Activated CD4-positive, alpha-beta memory T cell treated with anti-CD3 and anti-CD28 coated beads, Interleukin-2, amount 10 ng/mL, durations not matched to agents 7 days and 5 days (primary cell): ENCODE data around the gene VPS50. TPM values are rescaled to one million over a fixed set of nuclear protein-coding genes. Genes with fewer than 3 reads are reported as not detected.

Experiments
- CTCF ChIA-PET: fragments of 350-600 bp; sonication (Branson Sonifier 250); formaldehyde crosslinking; loops from one replicate; lab custom pipeline; 2021; ENCODE audit warnings: antibody characterized with exemption, inconsistent platforms; lab: Charles Lee
- POLR2A ChIA-PET: fragments of 350-600 bp; sonication (Branson Sonifier 250); formaldehyde crosslinking; loops from one replicate; lab custom pipeline; 2021; ENCODE audit warnings: antibody characterized with exemption; lab: Charles Lee
- DNase-seq: peaks from one replicate; pipeline ENCODE4 v3.0.0-alpha.2; 2020
- H3K27ac Mint-ChIP-seq: one replicate; pipeline ENCODE4 v1.8.0; 2021; ENCODE audit warnings: mild to moderate bottlenecking, mixed read lengths
- H3K27me3 Mint-ChIP-seq: one replicate; pipeline ENCODE4 v1.8.0; 2021; ENCODE audit warnings: mixed read lengths
- H3K36me3 Mint-ChIP-seq: one replicate; pipeline ENCODE4 v1.8.0; 2021; ENCODE audit warnings: low read depth, mixed read lengths
- H3K4me1 Mint-ChIP-seq: one replicate; pipeline ENCODE4 v1.8.0; 2021; ENCODE audit warnings: mixed read lengths
- H3K4me3 Mint-ChIP-seq: one replicate; pipeline ENCODE4 v1.8.0; 2021; ENCODE audit warnings: mild to moderate bottlenecking, mixed read lengths
- H3K9me3 Mint-ChIP-seq: one replicate; pipeline ENCODE4 v1.8.0; 2021; ENCODE audit warnings: mixed read lengths
- total RNA-seq, 2 experiments: library from RNA; stranded (reverse); gene quantifications; one replicate each; pipeline ENCODE4 v1.2.3, GENCODE V29; 2021

Gene VPS50, protein sequence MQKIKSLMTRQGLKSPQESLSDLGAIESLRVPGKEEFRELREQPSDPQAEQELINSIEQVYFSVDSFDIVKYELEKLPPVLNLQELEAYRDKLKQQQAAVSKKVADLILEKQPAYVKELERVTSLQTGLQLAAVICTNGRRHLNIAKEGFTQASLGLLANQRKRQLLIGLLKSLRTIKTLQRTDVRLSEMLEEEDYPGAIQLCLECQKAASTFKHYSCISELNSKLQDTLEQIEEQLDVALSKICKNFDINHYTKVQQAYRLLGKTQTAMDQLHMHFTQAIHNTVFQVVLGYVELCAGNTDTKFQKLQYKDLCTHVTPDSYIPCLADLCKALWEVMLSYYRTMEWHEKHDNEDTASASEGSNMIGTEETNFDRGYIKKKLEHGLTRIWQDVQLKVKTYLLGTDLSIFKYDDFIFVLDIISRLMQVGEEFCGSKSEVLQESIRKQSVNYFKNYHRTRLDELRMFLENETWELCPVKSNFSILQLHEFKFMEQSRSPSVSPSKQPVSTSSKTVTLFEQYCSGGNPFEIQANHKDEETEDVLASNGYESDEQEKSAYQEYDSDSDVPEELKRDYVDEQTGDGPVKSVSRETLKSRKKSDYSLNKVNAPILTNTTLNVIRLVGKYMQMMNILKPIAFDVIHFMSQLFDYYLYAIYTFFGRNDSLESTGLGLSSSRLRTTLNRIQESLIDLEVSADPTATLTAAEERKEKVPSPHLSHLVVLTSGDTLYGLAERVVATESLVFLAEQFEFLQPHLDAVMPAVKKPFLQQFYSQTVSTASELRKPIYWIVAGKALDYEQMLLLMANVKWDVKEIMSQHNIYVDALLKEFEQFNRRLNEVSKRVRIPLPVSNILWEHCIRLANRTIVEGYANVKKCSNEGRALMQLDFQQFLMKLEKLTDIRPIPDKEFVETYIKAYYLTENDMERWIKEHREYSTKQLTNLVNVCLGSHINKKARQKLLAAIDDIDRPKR
- total RNA-seq = 10 to 100 TPM; 17.0 to 21.5 TPM

DNA sequence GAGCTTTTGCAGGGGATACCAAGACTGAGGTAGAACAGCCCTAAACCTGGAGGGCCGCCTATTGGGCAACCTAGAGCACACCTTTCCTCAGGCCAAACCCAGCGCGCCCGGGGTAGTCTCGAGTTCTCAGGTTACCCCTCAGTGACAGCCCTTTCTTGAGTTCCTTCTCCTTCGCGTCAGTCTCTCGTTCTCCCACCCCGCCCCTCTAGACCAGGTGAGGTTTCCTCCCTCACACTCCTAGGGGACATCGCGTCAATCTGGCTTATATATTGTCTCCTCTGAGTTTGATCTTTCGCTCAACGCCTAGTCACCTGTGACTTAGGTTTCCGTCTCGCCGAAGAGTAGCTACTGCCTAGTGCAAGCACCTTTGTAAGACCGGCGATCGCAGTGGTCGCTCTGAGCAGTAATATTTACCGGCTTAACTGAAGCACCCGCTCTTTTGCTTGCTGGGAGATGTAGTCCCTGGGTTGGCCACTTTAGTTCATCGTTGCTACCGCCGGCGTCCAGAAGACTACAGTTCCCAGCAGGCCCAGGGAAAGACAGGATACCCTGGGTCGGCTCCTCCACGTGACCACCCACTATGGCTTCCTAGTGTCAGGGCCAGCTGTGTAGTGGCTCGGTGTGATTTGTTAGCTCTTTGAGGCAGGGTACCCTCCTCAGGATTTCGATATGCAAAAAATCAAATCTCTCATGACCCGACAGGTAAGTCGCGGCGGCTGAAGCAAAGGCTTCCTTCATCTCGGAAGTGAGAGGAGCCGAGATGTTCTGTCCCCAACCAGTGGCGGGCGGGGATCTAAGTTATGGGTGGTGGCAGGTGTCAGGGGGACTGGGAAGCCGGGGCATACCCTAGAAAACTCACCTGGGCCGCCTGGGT is at the start of gene VPS50:
TSS of gene VPS50 (plus strand) at position 568 of the 874 bp plus-strand sequence. CDS start at position 670, 102 bp downstream.
- H3K4me1 Mint-ChIP-seq = peaks cover 30% of the 10 kb centered on the region
- no peaks in the 10 kb centered on the region for H3K36me3 Mint-ChIP-seq
- peak within 1 kb of the TSS; percentile 85 for H3K27ac Mint-ChIP-seq
- no peaks in the 10 kb centered on the region for H3K27me3 Mint-ChIP-seq
- ChIA-PET CTCF (interaction anchor here (0.8 to 2.8 kb wide), 8 partner anchors 15 to 806 kb away, joined by 3 to 17 read pairs (median 4); partner anchors contain the start of genes PEX1, RBM48 and SAMD9), POLR2A (interaction anchor here (0.7 to 2.6 kb wide), 12 partner anchors 9 to 1291 kb away, joined by 3 to 19 read pairs (median 4); partner anchors contain the start of genes AKAP9, CDK6, SAMD9 and SAMD9L)
- DNase-seq = peak; percentile 94
- H3K4me3 Mint-ChIP-seq = peak within 1 kb of the TSS; percentile 90
- no peaks in the 10 kb centered on the region for H3K9me3 Mint-ChIP-seq

DNA sequence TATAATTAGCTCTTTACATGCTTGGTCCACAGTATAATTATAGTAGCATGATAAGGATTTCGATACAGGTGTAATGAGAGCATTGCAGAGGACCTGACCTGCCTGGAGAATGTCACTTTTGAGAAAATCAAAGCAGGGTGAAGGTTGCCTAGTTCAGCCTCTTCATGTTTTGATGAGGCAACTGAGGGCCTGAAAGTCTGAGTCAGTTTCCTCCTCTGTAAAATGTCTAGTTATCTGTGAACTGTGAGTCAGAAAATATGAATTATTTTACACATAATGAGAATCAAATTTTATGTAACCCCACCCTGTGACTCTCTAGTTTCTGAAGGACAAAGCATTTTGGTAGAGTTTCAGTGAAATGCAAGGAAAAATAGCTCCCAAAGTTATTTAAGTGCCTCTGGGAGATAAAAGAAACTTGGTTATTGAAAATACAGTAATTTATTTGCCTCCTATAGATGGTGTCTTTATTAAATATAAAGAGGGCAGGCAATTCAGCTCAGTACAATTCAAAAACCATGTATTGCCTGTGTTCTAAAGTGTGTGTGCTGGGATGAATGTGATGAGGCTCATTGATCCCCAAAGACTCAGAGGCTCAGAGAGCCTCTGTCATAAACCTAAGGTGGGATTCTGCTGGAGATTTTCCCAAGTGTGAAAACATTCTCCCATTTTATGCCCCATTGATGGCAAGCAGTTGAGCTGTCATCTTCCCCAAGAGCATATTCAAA is 46.7 kb upstream of the VPS50 start:
- Mint-ChIP-seq H3K4me1 (peaks cover 15% of the 10 kb centered on the region), H3K27me3 (peaks cover 37% of the 10 kb centered on the region), H3K4me3 (no peak overlapping the region), H3K27ac (no peak overlapping the region), H3K9me3 (no peaks in the 10 kb centered on the region), H3K36me3 (no peaks in the 10 kb centered on the region)
- ChIA-PET CTCF (interaction anchor here (1.3 kb wide), 1 partner anchor 42 kb away, joined by 3 read pairs; no protein-coding TSS in a partner anchor), POLR2A (interaction anchor here (0.8 to 1.4 kb wide), 4 partner anchors 19 to 68 kb away, joined by 3 to 6 read pairs (median 3); partner anchors contain the start of genes SAMD9 and VPS50)
- DNase-seq = no peak

DNA sequence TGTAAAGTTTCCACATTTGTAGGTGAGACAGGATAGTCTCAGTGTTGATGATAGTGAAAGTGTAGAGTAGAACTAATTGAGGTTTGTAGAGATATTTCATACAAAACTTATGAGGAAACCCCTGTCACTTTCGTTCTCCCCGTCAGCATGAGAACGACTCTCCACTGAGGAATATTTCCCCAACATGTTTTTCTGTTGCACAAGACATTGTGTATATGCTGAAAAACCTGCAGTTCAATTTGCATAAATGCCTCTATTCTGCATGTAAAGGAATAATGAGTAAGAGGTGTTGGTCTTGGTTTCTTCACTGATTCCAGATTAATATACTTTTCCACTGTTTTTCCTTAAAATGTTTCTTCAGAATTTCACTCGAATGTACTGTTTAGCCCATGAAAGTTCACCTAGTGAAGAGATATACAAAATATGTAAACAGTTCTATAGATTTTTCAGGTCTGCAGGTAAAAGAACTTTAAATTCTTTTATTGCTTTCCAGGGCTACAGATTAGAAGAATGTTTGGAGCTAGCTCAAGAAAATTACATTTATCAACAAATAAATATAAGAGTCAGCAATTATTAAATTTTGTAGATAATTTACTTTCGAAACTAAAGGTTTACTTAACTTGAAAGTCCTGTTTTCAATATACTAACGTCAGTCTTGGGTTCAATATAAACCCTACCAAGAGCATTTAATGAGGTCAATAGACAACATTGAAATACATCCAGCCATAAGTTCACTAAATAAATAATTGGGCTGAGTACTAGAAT is 43.1 kb upstream of the VPS50 start:
- H3K36me3 Mint-ChIP-seq = no peaks in the 10 kb centered on the region

DNA sequence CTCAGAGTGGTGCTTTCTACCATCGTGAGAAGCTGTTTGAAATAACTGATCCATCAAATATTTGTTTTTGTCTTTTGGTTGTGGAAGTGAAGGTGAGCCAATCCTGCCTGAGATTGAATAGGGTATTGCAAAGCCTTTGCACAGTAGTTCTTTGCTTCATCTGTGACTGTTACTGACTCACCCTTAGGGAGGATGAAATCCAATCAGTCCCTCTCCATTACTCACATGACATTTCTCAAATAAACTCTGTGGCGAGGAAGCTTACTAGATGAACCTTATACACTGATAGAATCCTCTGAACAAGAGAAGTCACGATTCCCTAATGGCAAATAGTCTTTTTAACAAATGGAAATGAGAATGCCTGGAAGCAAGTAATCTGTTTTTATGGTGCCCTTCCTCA is 37.8 kb upstream of the VPS50 start:
- Mint-ChIP-seq H3K27me3 (peaks cover 44% of the 10 kb centered on the region), H3K9me3 (no peaks in the 10 kb centered on the region), H3K36me3 (no peaks in the 10 kb centered on the region), H3K27ac (no peak overlapping the region), H3K4me3 (no peak overlapping the region), H3K4me1 (no peaks in the 10 kb centered on the region)
- POLR2A ChIA-PET = interaction anchor here (1.0 kb wide), 1 partner anchor 77 kb away, joined by 3 read pairs; the partner anchor contains the start of gene SAMD9
- CTCF ChIA-PET = interaction anchor here (0.9 kb wide), 1 partner anchor 16 kb away, joined by 3 read pairs; no protein-coding TSS in a partner anchor
- no peak for DNase-seq

More for the DNA sequence above, 43.1 kb upstream of the VPS50 start:
- POLR2A ChIA-PET = no interaction called here
- CTCF ChIA-PET = no interaction called here
- Mint-ChIP-seq H3K4me3 (no peak overlapping the region), H3K9me3 (no peaks in the 10 kb centered on the region), H3K27ac (no peak overlapping the region), H3K27me3 (peaks cover 42% of the 10 kb centered on the region), H3K4me1 (peaks cover 15% of the 10 kb centered on the region)
- DNase-seq = no peak

DNA sequence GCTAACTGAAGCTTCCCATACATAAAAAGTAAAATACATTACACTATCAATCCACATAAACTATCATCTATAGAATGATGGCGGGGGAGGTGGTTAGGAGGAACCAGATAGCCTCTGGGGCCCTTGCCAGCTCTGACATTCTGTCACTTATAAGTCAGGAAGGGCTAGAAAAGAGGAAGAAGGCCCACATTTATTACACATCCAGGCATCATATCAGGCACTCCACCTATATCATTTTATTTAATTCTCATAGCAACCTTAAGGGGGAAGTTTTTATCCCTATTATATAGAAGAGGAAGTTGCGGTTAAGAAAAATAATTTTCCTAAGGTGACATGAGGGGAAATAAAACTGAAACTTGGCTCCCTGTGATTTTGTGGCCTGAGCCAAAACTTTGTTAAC is 35.8 kb upstream of the VPS50 start:
- no peak for DNase-seq
- CTCF ChIA-PET = no interaction called here
- no peak overlapping the region for H3K27ac Mint-ChIP-seq

DNA sequence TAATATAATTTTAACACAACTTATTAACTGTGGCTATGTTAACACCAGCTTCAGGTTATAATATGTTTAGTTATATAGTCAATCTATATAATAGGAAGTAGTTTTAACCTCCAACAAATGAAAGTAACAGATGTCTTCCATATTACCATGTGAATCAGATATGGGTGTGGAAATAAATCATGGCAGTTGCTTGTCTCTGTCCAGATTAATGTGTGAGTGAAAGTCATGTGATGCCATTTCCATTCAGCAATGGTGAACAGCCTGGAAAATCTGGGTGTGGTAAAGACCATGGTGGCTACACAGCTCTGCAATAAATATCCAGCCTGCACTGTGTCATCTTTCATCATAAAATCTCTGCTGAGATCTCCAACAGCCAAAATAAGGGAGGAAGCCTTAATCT is 33.7 kb upstream of the VPS50 start:
- H3K4me3 Mint-ChIP-seq = no peak overlapping the region
- H3K27me3 Mint-ChIP-seq = peaks cover 36% of the 10 kb centered on the region
- no peaks in the 10 kb centered on the region for H3K4me1 Mint-ChIP-seq
- DNase-seq = no peak
- H3K27ac Mint-ChIP-seq = no peak overlapping the region
- ChIA-PET POLR2A (no interaction called here), CTCF (no interaction called here)
- no peaks in the 10 kb centered on the region for H3K9me3 Mint-ChIP-seq
- H3K36me3 Mint-ChIP-seq = no peaks in the 10 kb centered on the region

More for the DNA sequence above, 35.8 kb upstream of the VPS50 start:
- no peaks in the 10 kb centered on the region for H3K4me1 Mint-ChIP-seq
- H3K27me3 Mint-ChIP-seq = peaks cover 38% of the 10 kb centered on the region
- POLR2A ChIA-PET = no interaction called here
- no peaks in the 10 kb centered on the region for H3K9me3 Mint-ChIP-seq
- no peak overlapping the region for H3K4me3 Mint-ChIP-seq
- H3K36me3 Mint-ChIP-seq = no peaks in the 10 kb centered on the region

DNA sequence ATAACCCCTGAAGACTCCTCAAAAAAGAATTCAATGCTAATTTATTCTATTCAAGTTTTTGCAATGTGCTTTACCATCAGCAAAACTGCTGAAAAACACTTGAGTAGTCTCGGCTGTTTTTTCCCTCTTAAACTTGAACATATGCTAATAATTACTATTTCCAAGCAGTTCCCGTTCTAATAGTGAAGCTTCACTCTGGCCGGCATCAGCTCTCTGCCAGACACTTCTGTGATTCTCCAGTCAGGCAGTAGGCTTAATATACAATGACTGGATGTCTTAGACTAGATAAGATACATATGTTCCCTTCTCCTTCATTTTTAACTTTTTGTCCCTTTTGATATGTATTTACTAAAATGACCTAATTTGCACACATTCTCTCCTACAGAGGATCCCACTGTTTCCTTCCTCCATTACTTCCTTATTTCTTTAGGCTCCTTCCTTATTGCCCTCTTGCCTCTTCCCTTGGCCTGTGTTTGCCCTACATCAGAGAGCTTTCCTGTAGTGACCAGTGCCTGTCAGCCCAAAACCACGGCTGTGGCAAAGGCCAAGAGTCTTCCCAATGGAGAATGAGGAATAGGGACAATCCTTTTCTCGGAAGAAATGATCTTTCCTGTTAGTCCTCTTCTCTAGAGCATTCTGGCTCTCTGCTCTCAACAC is 29.4 kb upstream of the VPS50 start:
- no peaks in the 10 kb centered on the region for H3K4me1 Mint-ChIP-seq
- H3K27ac Mint-ChIP-seq = no peak overlapping the region
- peaks cover 36% of the 10 kb centered on the region for H3K27me3 Mint-ChIP-seq
- POLR2A ChIA-PET = no interaction called here
- no peaks in the 10 kb centered on the region for H3K9me3 Mint-ChIP-seq
- no peak overlapping the region for H3K4me3 Mint-ChIP-seq
- CTCF ChIA-PET = no interaction called here
- DNase-seq = no peak
- no peaks in the 10 kb centered on the region for H3K36me3 Mint-ChIP-seq

DNA sequence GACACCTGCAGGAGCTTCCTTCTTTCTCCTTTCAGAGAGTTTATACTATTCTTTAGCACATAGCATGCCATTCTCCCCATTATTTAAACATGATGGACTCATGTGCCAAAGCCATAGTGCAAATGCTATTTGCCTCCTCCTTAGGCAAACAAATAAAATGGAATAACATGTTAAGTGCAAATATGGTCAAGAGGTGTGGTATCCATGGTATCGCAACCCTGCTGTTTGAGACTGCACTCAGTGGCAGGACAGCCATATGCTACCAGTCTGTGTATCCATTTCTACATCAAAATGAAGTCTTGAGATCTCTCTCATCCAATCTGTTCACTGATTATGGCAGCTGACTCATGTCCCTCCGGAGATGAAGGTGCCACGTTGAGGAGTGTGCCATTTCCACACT is 28.7 kb upstream of the VPS50 start:
- DNase-seq = no peak
- POLR2A ChIA-PET = no interaction called here

DNA sequence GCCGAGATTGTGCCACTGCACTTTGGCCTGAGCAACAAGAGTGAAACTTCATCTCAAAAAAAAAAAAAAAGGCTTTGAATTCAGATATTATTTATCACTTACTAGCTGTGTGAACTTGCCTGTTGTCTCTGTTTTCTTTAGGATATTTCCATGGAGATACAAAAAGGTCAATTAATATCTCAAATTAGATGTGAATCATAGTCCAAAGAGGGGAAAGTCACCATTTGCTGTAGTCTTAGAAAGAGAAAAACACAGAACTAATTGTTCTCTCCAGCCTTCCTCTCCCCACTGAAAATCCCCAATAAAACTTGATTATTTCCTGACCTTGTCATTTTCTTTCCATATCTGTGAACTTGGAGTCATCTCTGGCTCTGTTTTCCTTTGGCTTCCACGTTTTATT is 27.1 kb upstream of the VPS50 start:
- CTCF ChIA-PET = no interaction called here
- POLR2A ChIA-PET = no interaction called here
- H3K36me3 Mint-ChIP-seq = no peaks in the 10 kb centered on the region
- H3K27me3 Mint-ChIP-seq = peaks cover 37% of the 10 kb centered on the region
- H3K27ac Mint-ChIP-seq = no peak overlapping the region
- no peak overlapping the region for H3K4me3 Mint-ChIP-seq
- no peaks in the 10 kb centered on the region for H3K4me1 Mint-ChIP-seq
- no peak for DNase-seq
- no peaks in the 10 kb centered on the region for H3K9me3 Mint-ChIP-seq

More for the DNA sequence above, 28.7 kb upstream of the VPS50 start:
- H3K27me3 Mint-ChIP-seq = peaks cover 41% of the 10 kb centered on the region
- no peak overlapping the region for H3K4me3 Mint-ChIP-seq
- H3K27ac Mint-ChIP-seq = no peak overlapping the region
- no peaks in the 10 kb centered on the region for H3K4me1 Mint-ChIP-seq
- CTCF ChIA-PET = no interaction called here
- no peaks in the 10 kb centered on the region for H3K36me3 Mint-ChIP-seq
- H3K9me3 Mint-ChIP-seq = no peaks in the 10 kb centered on the region

DNA sequence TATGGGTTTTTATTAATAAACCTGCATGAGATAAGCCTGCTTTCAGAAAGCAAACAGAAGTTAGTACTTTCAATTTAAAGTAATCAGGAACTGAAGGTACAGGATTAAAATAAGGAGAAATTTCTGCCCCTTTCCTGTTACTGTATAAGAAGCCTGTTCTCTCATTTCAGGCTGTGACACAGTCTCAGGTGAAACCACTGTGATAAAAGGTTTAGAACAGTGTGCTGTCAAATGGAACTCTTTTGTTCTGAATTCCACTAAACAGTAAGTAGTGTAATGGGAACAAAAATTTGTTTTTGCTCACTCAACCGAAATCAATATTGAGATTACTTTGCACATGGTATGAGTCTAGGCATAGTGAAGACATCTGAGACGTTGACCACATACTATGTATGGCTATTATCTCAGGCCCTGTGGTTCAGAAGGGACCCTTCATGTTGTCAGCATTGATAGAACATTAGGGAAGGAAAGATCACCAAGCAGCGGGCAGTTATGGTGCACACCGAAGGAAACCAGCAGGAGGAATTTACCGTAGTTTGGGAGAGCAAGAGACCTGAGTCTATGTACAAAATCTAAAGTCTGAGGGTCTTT is 20.8 kb upstream of the VPS50 start:
- no peak for DNase-seq
- H3K36me3 Mint-ChIP-seq = no peaks in the 10 kb centered on the region
- H3K27me3 Mint-ChIP-seq = peaks cover 56% of the 10 kb centered on the region
- ChIA-PET CTCF (interaction anchor here (1.0 to 1.5 kb wide), 2 partner anchors 15 to 17 kb away, joined by 3 to 4 read pairs; no protein-coding TSS in a partner anchor), POLR2A (no interaction called here)
- H3K4me3 Mint-ChIP-seq = no peak overlapping the region
- no peaks in the 10 kb centered on the region for H3K9me3 Mint-ChIP-seq
- no peak overlapping the region for H3K27ac Mint-ChIP-seq
- H3K4me1 Mint-ChIP-seq = no peaks in the 10 kb centered on the region
